Measurements from ENCODE around the gene PSMD1. TPM values are rescaled to one million over a fixed set of nuclear protein-coding genes. Genes with fewer than 3 reads are reported as not detected.

Gene PSMD1
- total RNA-seq, 3 donors from 2014 or later (not counting 1 experiment from before 2014, with no cell fraction given): 44.1 to 54.9 (median 49.7) TPM

DNA sequence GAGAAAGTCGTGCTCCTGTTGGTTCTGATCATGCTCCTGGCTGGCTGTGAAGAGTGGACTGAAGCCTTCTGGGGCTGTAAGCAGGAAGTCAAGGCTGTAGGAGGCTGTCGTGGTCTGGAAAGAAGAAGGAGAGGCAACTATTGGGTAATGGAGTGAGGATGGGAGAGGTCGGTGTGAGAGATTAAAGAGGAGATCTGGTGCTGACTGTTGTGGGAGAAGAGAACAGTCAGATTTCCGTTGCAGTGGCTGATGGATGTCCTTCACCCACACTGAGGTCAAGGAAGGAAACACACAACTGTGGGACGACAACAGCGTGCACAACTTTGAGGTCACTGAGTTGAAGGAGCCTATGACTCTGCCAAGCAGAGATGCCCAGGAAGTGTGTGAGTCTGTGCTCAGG is 2.8 kb upstream of the PSMD1 start:
- WGBS (ENCODE audit: insufficient coverage): 55% methylated on average over 6 of the region's 6 CpGs
- Histone ChIP-seq H3K36me3 (ENCODE audit: control insufficient read depth, insufficient read depth, low read length) (no peaks in the 10 kb centered on the region), H3K27me3 (ENCODE audit: control insufficient read depth, insufficient read depth, low read length) (peaks cover 7% of the 10 kb centered on the region), H3K4me3 (ENCODE audit: low read length) (no peak overlapping the region), H3K4me1 (ENCODE audit: control insufficient read depth, insufficient read depth, low read length) (peaks cover 55% of the 10 kb centered on the region), H3K27ac (ENCODE audit: low read length) (no peak overlapping the region), H3K9me3 (ENCODE audit: control insufficient read depth, insufficient read depth, low read length) (no peaks in the 10 kb centered on the region)
- intact Hi-C loops (cut with micrococcal nuclease): loop anchor here (1.0 to 5.0 kb wide), 2 partner anchors 177 to 230 kb away; no protein-coding TSS in a partner anchor
- no peaks in the 10 kb centered on the region for H3K36me3 Mint-ChIP-seq
- peaks cover 57 to 63% of the 10 kb centered on the region in 2 donors for H3K4me1 Mint-ChIP-seq
- H3K27ac Mint-ChIP-seq: peak overlapping the region in 1 of 2 donors; percentile 62
- H3K4me3 Mint-ChIP-seq: peak overlapping the region; percentile 87
- H3K27me3 Mint-ChIP-seq (ENCODE audit: low read depth in 2 of 2): peaks cover 23 to 26% of the 10 kb centered on the region in 2 donors
- ATAC-seq: no peak
- no peaks in the 10 kb centered on the region for H3K9me3 Mint-ChIP-seq
- DNase-seq: peak in 1 of 2 donors; percentile 10
- no peak for TF ChIP-seq CTCF (IDR thresholded peaks at IDR 0.05)

GRCh38 chr2:231057590-231057989 is 923 bp downstream of the PSMD1 start:
- Mint-ChIP-seq H3K27ac (peak overlapping the region; percentile 94 to 99), H3K27me3 (ENCODE audit: low read depth in 2 of 2) (peaks cover 16 to 18% of the 10 kb centered on the region in 2 donors), H3K9me3 (no peaks in the 10 kb centered on the region), H3K4me3 (peak overlapping the region; percentile 95), H3K36me3 (no peaks in the 10 kb centered on the region), H3K4me1 (peaks cover 54% of the 10 kb centered on the region in 2 donors)
- intact Hi-C loops (cut with micrococcal nuclease): no loop called here
- Histone ChIP-seq H3K9me3 (ENCODE audit: control insufficient read depth, insufficient read depth, low read length) (no peaks in the 10 kb centered on the region), H3K27me3 (ENCODE audit: control insufficient read depth, insufficient read depth, low read length) (peaks cover 3% of the 10 kb centered on the region), H3K4me3 (ENCODE audit: low read length) (peak overlapping the region; percentile 77), H3K4me1 (ENCODE audit: control insufficient read depth, insufficient read depth, low read length) (peaks cover 26% of the 10 kb centered on the region), H3K27ac (ENCODE audit: low read length) (no peak overlapping the region), H3K36me3 (ENCODE audit: control insufficient read depth, insufficient read depth, low read length) (peaks cover 5% of the 10 kb centered on the region)
- DNase-seq: peak in 1 of 2 donors; percentile 16
- no peak for ATAC-seq
- WGBS (ENCODE audit: insufficient coverage): 13% methylated on average over 10 of the region's 10 CpGs
- no peak for TF ChIP-seq CTCF (IDR thresholded peaks at IDR 0.05)

DNA sequence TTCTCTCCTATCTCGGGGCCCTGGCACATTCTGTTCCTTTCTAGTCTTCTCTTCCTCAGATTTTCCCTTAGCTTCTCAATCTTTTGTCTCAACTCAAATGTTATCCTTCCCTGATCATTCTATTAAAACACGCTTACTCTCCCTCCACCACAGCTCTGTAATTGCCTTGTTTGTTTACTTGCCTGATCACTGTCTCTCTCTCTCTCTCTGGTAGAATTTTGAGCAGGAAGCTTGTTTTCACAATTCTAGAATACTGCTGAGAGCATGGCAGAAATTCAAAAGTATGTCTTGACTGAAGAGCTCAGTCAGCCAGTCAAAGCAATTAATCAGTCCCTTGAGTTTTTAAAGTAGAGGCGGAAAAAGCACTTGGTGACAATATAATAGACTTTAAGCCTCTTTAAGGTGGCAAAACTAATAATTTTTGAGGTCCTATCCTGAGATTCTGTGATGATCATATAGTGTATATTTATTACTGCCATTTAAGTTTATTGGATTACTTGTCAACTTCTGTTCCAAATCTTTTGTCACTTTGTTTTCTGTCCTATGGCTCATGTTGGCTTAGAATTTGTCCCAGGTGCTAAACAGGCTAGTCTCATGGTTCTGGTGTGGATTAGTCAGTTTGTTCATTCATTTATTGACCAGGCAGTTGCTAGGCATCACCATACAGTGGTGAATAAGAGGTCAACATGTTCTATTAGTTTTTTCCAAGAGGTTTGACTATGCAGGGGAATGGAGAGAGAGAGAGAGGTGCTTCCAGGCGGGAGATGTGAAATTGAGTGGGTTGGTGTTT is 2.3 kb downstream of the PSMD1 start:
- Mint-ChIP-seq H3K9me3 (no peaks in the 10 kb centered on the region), H3K27ac (peak overlapping the region in 1 of 2 donors; percentile 59), H3K4me3 (peak overlapping the region; percentile 95), H3K27me3 (ENCODE audit: low read depth in 2 of 2) (peaks cover 4 to 5% of the 10 kb centered on the region in 2 donors), H3K4me1 (peaks cover 40% of the 10 kb centered on the region in 2 donors), H3K36me3 (peaks cover 10% of the 10 kb centered on the region)
- H3K27me3 ChIP-seq (ENCODE audit: control insufficient read depth, insufficient read depth, low read length): no peaks in the 10 kb centered on the region
- no peak overlapping the region for H3K27ac ChIP-seq (ENCODE audit: low read length)
- TF ChIP-seq CTCF (IDR thresholded peaks at IDR 0.05): no peak
- peaks cover 12% of the 10 kb centered on the region for H3K4me1 ChIP-seq (ENCODE audit: control insufficient read depth, insufficient read depth, low read length)
- intact Hi-C loops (cut with micrococcal nuclease): no loop called here
- no peak overlapping the region for H3K4me3 ChIP-seq (ENCODE audit: low read length)
- ATAC-seq (no peak), DNase-seq (no peak)
- peaks cover 16% of the 10 kb centered on the region for H3K36me3 ChIP-seq (ENCODE audit: control insufficient read depth, insufficient read depth, low read length)
- no peaks in the 10 kb centered on the region for H3K9me3 ChIP-seq (ENCODE audit: control insufficient read depth, insufficient read depth, low read length)
- 98% methylated on average over 3 of the region's 4 CpGs for WGBS (ENCODE audit: insufficient coverage)

All from natural killer cell (primary cell).